Motor neuron (in vitro differentiated cells): ENCODE measurements around the gene OBSCN. TPM values are rescaled to one million over a fixed set of nuclear protein-coding genes. Genes with fewer than 3 reads are reported as not detected.

Experiments
- ATAC-seq, 8 experiments: fragments of 200-7000 bp; cut with Tn5 transposase; replicated peaks in 6 of 8; 2 replicates each; pipeline ENCODE4 v1.8.0; 2021; ENCODE audit warnings: mild to moderate bottlenecking in 8 of 8, moderate library complexity in 8 of 8
- H3K27ac ChIP-seq, 2 donors: fragments of 250-450 bp; sonication (Bioruptor Pico); 2 replicates each; pipeline ENCODE4 v1.9.0; 2021; ENCODE audit warnings: antibody characterized with exemption in 2 of 2, mild to moderate bottlenecking in 2 of 2, moderate library complexity in 1 of 2
- H3K4me1 ChIP-seq, 2 donors: fragments of 250-450 bp; sonication (Bioruptor Pico); replicated peaks in 1 of 2; 2 replicates each; pipeline ENCODE4 v1.6.1; 2021; ENCODE audit warnings: antibody characterized with exemption in 2 of 2, mild to moderate bottlenecking in 2 of 2, moderate library complexity in 1 of 2
- H3K4me3 ChIP-seq, 5 donors: fragments of 250-450 bp; sonication (Bioruptor Pico); 2 replicates each; pipeline ENCODE4 v1.9.0; 2021; ENCODE audit warnings: antibody characterized with exemption in 5 of 5, mild to moderate bottlenecking in 5 of 5, moderate library complexity in 4 of 5
- WGBS, 10 experiments: fragments of 450-650 bp; shearing (Covaris generic); methylation state at CpG; one replicate each; pipeline ENCODE4 v1.0.0; 2022; 5-methylcytosine and 5-hydroxymethylcytosine counted together
- in situ Hi-C, 9 experiments: fragments of 400-800 bp; cut with MboI; loops; one replicate each; pipeline ENCODE4 v1.15.0; 2021; ENCODE audit warnings: low sequenced_read_pairs in 9 of 9, low pct_unique_long_range_greater_than_20kb in 2 of 9; ENCODE audit not compliant: unreplicated experiment in 9 of 9
- total RNA-seq, 8 experiments: library from RNA; unstranded; fragments of 300-600 nt; gene quantifications; 2 replicates each; pipeline versions ENCODE4 v1.2.3 to v1.2.4, GENCODE V29; 2022

The OBSCN gene
- total RNA-seq, 8 experiments from 2014 or later: 2.7 to 38.5 (median 16.2) TPM

- H3K27ac ChIP-seq: no peak overlapping the region
- peaks cover 7% of the 10 kb centered on the region in 2 donors for H3K4me1 ChIP-seq
- no peak overlapping the region for H3K4me3 ChIP-seq
- 89 to 100% (median 95%) methylated on average over 1 to 14 of the region's 14 CpGs for WGBS, 10 experiments
- no peak for ATAC-seq
- in situ Hi-C loops: no loop called here
Observed at GRCh38 chr1:228399531-228400236, 191.8 kb downstream of the OBSCN start.

- no peak overlapping the region for H3K4me3 ChIP-seq
- no peak for ATAC-seq
- H3K27ac ChIP-seq: no peak overlapping the region
- in situ Hi-C loops: no loop called here
- H3K4me1 ChIP-seq: peaks cover 12 to 13% of the 10 kb centered on the region in 2 donors
- WGBS, 10 experiments: 60 to 100% (median 94%) methylated on average over 1 to 7 of the region's 11 CpGs; no CpG with 5 or more reads in 4 of the 10 experiments
Observed at GRCh38 chr1:228400237-228400651, 192.4 kb downstream of the OBSCN start.

GRCh38 chr1:228400692-228401454 is 193.0 kb downstream of the OBSCN start:
- Histone ChIP-seq H3K27ac (no peak overlapping the region), H3K4me1 (peaks cover 13 to 15% of the 10 kb centered on the region in 2 donors), H3K4me3 (no peak overlapping the region)
- peak in 1 of 8 experiments; percentile 4 for ATAC-seq
- 60 to 100% (median 94%) methylated on average over 1 to 15 of the region's 19 CpGs; no CpG with 5 or more reads in 6 of the 10 experiments for WGBS, 10 experiments
- in situ Hi-C loops: no loop called here

GRCh38 chr1:228401782-228402640 is 194.2 kb downstream of the OBSCN start:
- no peak overlapping the region for H3K4me3 ChIP-seq
- in situ Hi-C loops: no loop called here
- no peak for ATAC-seq
- H3K27ac ChIP-seq: no peak overlapping the region
- 90 to 100% (median 100%) methylated on average over 1 to 12 of the region's 14 CpGs; no CpG with 5 or more reads in 3 of the 10 experiments for WGBS, 10 experiments
- peaks cover 13 to 15% of the 10 kb centered on the region in 2 donors for H3K4me1 ChIP-seq

GRCh38 chr1:228402641-228403025 is 194.8 kb downstream of the OBSCN start:
- no peak overlapping the region for H3K27ac ChIP-seq
- H3K4me3 ChIP-seq: no peak overlapping the region
- H3K4me1 ChIP-seq: peaks cover 15 to 18% of the 10 kb centered on the region in 2 donors
- no peak for ATAC-seq
- WGBS, 10 experiments: 77 to 94% (median 89%) methylated on average over 2 to 5 of the region's 5 CpGs; no CpG with 5 or more reads in 3 of the 10 experiments
- in situ Hi-C loops: no loop called here

GRCh38 chr1:228403231-228403631 is 195.4 kb downstream of the OBSCN start:
- no peak for ATAC-seq
- H3K4me3 ChIP-seq: no peak overlapping the region
- H3K27ac ChIP-seq: no peak overlapping the region
- peaks cover 21 to 24% of the 10 kb centered on the region in 2 donors for H3K4me1 ChIP-seq
- in situ Hi-C loops: no loop called here
- 82 to 100% (median 90%) methylated on average over 1 to 5 of the region's 9 CpGs; no CpG with 5 or more reads in 6 of the 10 experiments for WGBS, 10 experiments

- H3K27ac ChIP-seq: no peak overlapping the region
- H3K4me1 ChIP-seq: peaks cover 23 to 25% of the 10 kb centered on the region in 2 donors
- in situ Hi-C loops: no loop called here
- ATAC-seq: no peak
- 17 to 100% (median 67%) methylated on average over 1 to 3 of the region's 3 CpGs; no CpG with 5 or more reads in 3 of the 10 experiments for WGBS, 10 experiments
- peak overlapping the region in 3 of 5 donors; percentile 89 to 93 (median 90) for H3K4me3 ChIP-seq
Observed at GRCh38 chr1:228404107-228404720, 196.4 kb downstream of the OBSCN start.

- 0 to 25% (median 0%) methylated on average over 1 to 4 of the region's 11 CpGs; no CpG with 5 or more reads in 3 of the 10 experiments for WGBS, 10 experiments
Observed at GRCh38 chr1:228405200-228405978, 197.5 kb downstream of the OBSCN start.

GRCh38 chr1:228405979-228406228 is 198.1 kb downstream of the OBSCN start:
- WGBS, 10 experiments: 0 to 3% methylated on average over 1 to 5 of the region's 21 CpGs; no CpG with 5 or more reads in 8 of the 10 experiments
- H3K27ac ChIP-seq: peak overlapping the region; percentile 76 to 88
- H3K4me3 ChIP-seq: peak overlapping the region; percentile 89 to 96 (median 92)
- peak in 4 of 8 experiments; percentile 0 to 21 (median 2) for ATAC-seq
- peaks cover 23 to 25% of the 10 kb centered on the region in 2 donors for H3K4me1 ChIP-seq
- in situ Hi-C loops: no loop called here

More at GRCh38 chr1:228405200-228405978, 197.5 kb downstream of the OBSCN start:
- peaks cover 23 to 25% of the 10 kb centered on the region in 2 donors for H3K4me1 ChIP-seq
- peak in 3 of 8 experiments; percentile 0 to 1 (median 0) for ATAC-seq
- H3K27ac ChIP-seq: peak overlapping the region; percentile 4 to 88
- peak overlapping the region; percentile 89 to 96 (median 92) for H3K4me3 ChIP-seq
- in situ Hi-C loops: no loop called here

- peaks cover 23 to 25% of the 10 kb centered on the region in 2 donors for H3K4me1 ChIP-seq
- ATAC-seq: peak; percentile 24 to 76 (median 72)
- 0 to 57% (median 19%) methylated on average over 2 to 10 of the region's 29 CpGs; no CpG with 5 or more reads in 2 of the 10 experiments for WGBS, 10 experiments
- peak overlapping the region; percentile 89 to 96 (median 92) for H3K4me3 ChIP-seq
- in situ Hi-C loops: no loop called here
- H3K27ac ChIP-seq: peak overlapping the region; percentile 28 to 68
Observed at GRCh38 chr1:228407106-228408040, 199.5 kb downstream of the OBSCN start.
